Progenitor cell of endocrine pancreas (in vitro differentiated cells): ENCODE results near the gene RAI2. TPM values are rescaled to one million over a fixed set of nuclear protein-coding genes. Genes with fewer than 3 reads are reported as not detected.

Source experiments
- DNase-seq: peaks from one replicate; pipeline ENCODE4 v3.0.0; 2021; ENCODE audit warnings: low spot score; ENCODE audit not compliant: unreplicated experiment
- H3K27ac Mint-ChIP-seq: 2 replicates; pipeline ENCODE4 v1.8.0; 2021; ENCODE audit warnings: mild to moderate bottlenecking, moderate library complexity, mixed read lengths
- H3K27me3 Mint-ChIP-seq: 2 replicates; pipeline ENCODE4 v1.8.0; 2021; ENCODE audit warnings: mixed read lengths
- H3K36me3 Mint-ChIP-seq: 2 replicates; pipeline ENCODE4 v1.8.0; 2022; ENCODE audit warnings: mixed read lengths; ENCODE audit not compliant: insufficient read depth
- H3K4me1 Mint-ChIP-seq: 2 replicates; pipeline ENCODE4 v1.8.0; 2021; ENCODE audit warnings: low read depth, mixed read lengths
- H3K4me3 Mint-ChIP-seq: 2 replicates; pipeline ENCODE4 v1.8.0; 2021; ENCODE audit warnings: low read depth, mild to moderate bottlenecking, moderate library complexity, mixed read lengths
- H3K9me3 Mint-ChIP-seq: 2 replicates; pipeline ENCODE4 v1.8.0; 2021; ENCODE audit warnings: low read depth, mixed read lengths
- CTCF ChIP-seq: fragments of 200-600 bp; sonication (generic); IDR thresholded peaks from one replicate; pipeline ENCODE4 v1.5.0; 2021; ENCODE audit warnings: antibody characterized with exemption, mild to moderate bottlenecking; ENCODE audit not compliant: unreplicated experiment
- total RNA-seq: library from RNA; stranded (reverse); gene quantifications from 2 replicates; pipeline ENCODE4 v1.2.1, GENCODE V29; 2021

The RAI2 gene
- total RNA-seq, 1 donor from 2014 or later: 7.0 TPM

GRCh38 chrX:17822351-17822750 is 38.7 kb downstream of the RAI2 start:
- Mint-ChIP-seq H3K9me3 (peaks cover 17% of the 10 kb centered on the region), H3K4me3 (no peak overlapping the region), H3K27ac (no peak overlapping the region), H3K27me3 (no peaks in the 10 kb centered on the region), H3K36me3 (peaks cover 2% of the 10 kb centered on the region), H3K4me1 (no peaks in the 10 kb centered on the region)
- no peak for TF ChIP-seq CTCF
- no peak for DNase-seq

GRCh38 chrX:17820100-17820499 is 41.0 kb downstream of the RAI2 start:
- Mint-ChIP-seq H3K9me3 (peaks cover 14% of the 10 kb centered on the region), H3K27ac (no peak overlapping the region), H3K4me1 (peaks cover 3% of the 10 kb centered on the region), H3K4me3 (no peak overlapping the region), H3K27me3 (peaks cover 2% of the 10 kb centered on the region), H3K36me3 (no peaks in the 10 kb centered on the region)
- no peak for DNase-seq
- no peak for TF ChIP-seq CTCF

GRCh38 chrX:17818726-17819125 is 42.4 kb downstream of the RAI2 start:
- H3K4me3 Mint-ChIP-seq: no peak overlapping the region
- H3K4me1 Mint-ChIP-seq: peaks cover 3% of the 10 kb centered on the region
- no peak for TF ChIP-seq CTCF
- DNase-seq: no peak
- H3K27ac Mint-ChIP-seq: no peak overlapping the region
- H3K36me3 Mint-ChIP-seq: no peaks in the 10 kb centered on the region
- H3K27me3 Mint-ChIP-seq: peaks cover 2% of the 10 kb centered on the region
- H3K9me3 Mint-ChIP-seq: peaks cover 14% of the 10 kb centered on the region

GRCh38 chrX:17817251-17817650 is 43.8 kb downstream of the RAI2 start:
- no peak for TF ChIP-seq CTCF
- Mint-ChIP-seq H3K36me3 (no peaks in the 10 kb centered on the region), H3K4me3 (no peak overlapping the region)

GRCh38 chrX:17814557-17814956 is 46.5 kb downstream of the RAI2 start:
- TF ChIP-seq CTCF: no peak
- no peak overlapping the region for H3K4me3 Mint-ChIP-seq

More at GRCh38 chrX:17817251-17817650, 43.8 kb downstream of the RAI2 start:
- Mint-ChIP-seq H3K4me1 (peaks cover 3% of the 10 kb centered on the region), H3K9me3 (peaks cover 11% of the 10 kb centered on the region), H3K27me3 (peaks cover 2% of the 10 kb centered on the region), H3K27ac (no peak overlapping the region)
- no peak for DNase-seq

More at GRCh38 chrX:17814557-17814956, 46.5 kb downstream of the RAI2 start:
- Mint-ChIP-seq H3K4me1 (peaks cover 3% of the 10 kb centered on the region), H3K36me3 (no peaks in the 10 kb centered on the region), H3K27ac (no peak overlapping the region), H3K27me3 (peaks cover 2% of the 10 kb centered on the region), H3K9me3 (peaks cover 6% of the 10 kb centered on the region)
- DNase-seq: no peak
